K562 (cell line): ENCODE measurements around the gene CENPN. TPM values are rescaled to one million over a fixed set of nuclear protein-coding genes. Genes with fewer than 3 reads are reported as not detected.

Source experiments
- AFF1 ChIP-seq, 2 experiments: fragments of 450-650 bp; IDR thresholded peaks; 2 replicates each; pipeline ENCODE4 v1.6.1; 2018; ENCODE audit warnings: mild to moderate bottlenecking in 2 of 2, low read depth in 1 of 2; ENCODE audit not compliant: partially characterized antibody in 2 of 2
- AFF4 ChIP-seq: sonication (generic); formaldehyde crosslinking; IDR thresholded peaks from 2 replicates; pipeline ENCODE4 v1.8.0; 2023; ENCODE audit warnings: mild to moderate bottlenecking, missing genetic modification reagents
- E2F8 ChIP-seq: fragments of 450-650 bp; IDR thresholded peaks from 2 replicates; pipeline ENCODE4 v1.7.1; 2018; ENCODE audit warnings: mild to moderate bottlenecking, low read depth; ENCODE audit not compliant: partially characterized antibody
- FOXJ3 ChIP-seq: sonication (generic); formaldehyde crosslinking; IDR thresholded peaks from 2 replicates; pipeline ENCODE4 v1.4.0; 2020; ENCODE audit warnings: mild to moderate bottlenecking, missing genetic modification reagents
- HMGN3 ChIP-seq: IDR thresholded peaks from 2 replicates; pipeline ENCODE4 v1.6.1; 2011; ENCODE audit warnings: borderline replicate concordance, low read depth, mild to moderate bottlenecking, mixed read lengths, low read length; ENCODE audit not compliant: insufficient read length; ENCODE audit errors: extremely low read depth
- NR2C1 ChIP-seq, 2 experiments: fragments of 450-650 bp; IDR thresholded peaks; 2 replicates each; pipeline ENCODE4 v1.6.1; 2017; ENCODE audit warnings: mild to moderate bottlenecking in 2 of 2, antibody characterized with exemption in 1 of 2, inconsistent platforms in 1 of 2, missing compliant biosample characterization in 1 of 2, missing genetic modification characterization in 1 of 2
- OTX1 ChIP-seq: fragments of 450-650 bp; formaldehyde crosslinking; IDR thresholded peaks from 2 replicates; pipeline ENCODE4 v1.4.0; 2022; ENCODE audit warnings: mild to moderate bottlenecking
- SMARCE1 ChIP-seq: fragments of 450-650 bp; IDR thresholded peaks from 2 replicates; pipeline ENCODE4 v1.7.1; 2016; ENCODE audit warnings: mild to moderate bottlenecking
- SRF ChIP-seq, 2 experiments: fragments of 250-450, 450-650 bp in 1 of 2; sonication (Bioruptor Pico) in 1 of 2; sonication (generic) in 1 of 2; formaldehyde crosslinking; IDR thresholded peaks; 2 replicates each; pipeline versions ENCODE4 v1.5.0 to v1.5.1; 2020 to 2022; ENCODE audit warnings: mild to moderate bottlenecking in 1 of 2, missing genetic modification reagents in 1 of 2
- STAT5A ChIP-seq: IDR thresholded peaks from 2 replicates; pipeline ENCODE4 v1.6.1; 2012; ENCODE audit warnings: low read length, inconsistent platforms, borderline replicate concordance
- ZBTB43 ChIP-seq: sonication (generic); formaldehyde crosslinking; IDR thresholded peaks from 2 replicates; pipeline ENCODE4 v1.8.0; 2023; ENCODE audit warnings: mild to moderate bottlenecking, missing genetic modification reagents
- ZC3H4 ChIP-seq: sonication (generic); formaldehyde crosslinking; IDR thresholded peaks from 2 replicates; pipeline ENCODE4 v1.9.0; 2021; ENCODE audit warnings: missing genetic modification reagents, borderline replicate concordance
- ZNF217 ChIP-seq: sonication (generic); formaldehyde crosslinking; IDR thresholded peaks from 2 replicates; pipeline ENCODE4 v1.8.0; 2022; ENCODE audit warnings: mild to moderate bottlenecking, missing genetic modification reagents
- ZNF224 ChIP-seq: sonication (generic); formaldehyde crosslinking; IDR thresholded peaks from 2 replicates; pipeline ENCODE4 v1.8.0; 2022; ENCODE audit warnings: mild to moderate bottlenecking, missing genetic modification reagents
- polyA plus RNA-seq, 8 experiments: library from polyadenylated mRNA; depleted of rRNA in 4 of 8; stranded (reverse) in 5 of 8; unstranded in 3 of 8; fragments of >200 nt; fragmentation: Nextera tagmentation in 2 of 8; fragmentation: Illumina TruSeq in 1 of 8; extraction: Ambion mirVana in 2 of 8; extraction: Trizol in 1 of 8; gene quantifications; 2 replicates each; pipeline versions ENCODE4 v1.2.1 to v1.2.3, GENCODE V29; 2011 to 2014; ENCODE audit warnings: inconsistent platforms in 1 of 8, missing spikeins in 1 of 8
- total RNA-seq, 7 experiments: library from RNA; depleted of rRNA in 6 of 7; stranded (reverse); fragments of >200 nt in 6 of 7; fragmentation: Illumina TruSeq in 2 of 7; extraction: Trizol in 2 of 7; gene quantifications; 2 replicates each; pipeline versions ENCODE4 v1.2.1 to v1.2.3, GENCODE V29; 2011 to 2021; ENCODE audit warnings: low replicate concordance in 1 of 7

CENPN gene
- total and polyA plus RNA-seq, 9 of the 15 experiments (the other 6 are each of a cell fraction or from before 2014, with no cell fraction given) = 92.3 to 384 (median 140) TPM

- TF ChIP-seq AFF1 (IDR thresholded peaks at IDR 0.05; ENCODE audit: low read depth in 1 of 2, partially characterized antibody in 2 of 2) (peak in 1 of 2 experiments; percentile 60), ZNF224 (CRISPR knock-in tag) (0 out of 2 replicates have a peak, but pooled peaks have one; percentile 68), ZC3H4 (CRISPR knock-in tag) (no peak), FOXJ3 (CRISPR knock-in tag) (no peak), SMARCE1 (peak; percentile 53; the same call in 1 of the 2 replicates), OTX1 (peak; percentile 75; the same call in 1 of the 2 replicates), NR2C1 (IDR thresholded peaks at IDR 0.05) (no peak), NR2C1 (tag; IDR thresholded peaks at IDR 0.05) (no peak), HMGN3 (no peak), ZNF217 (CRISPR knock-in tag) (no peak), AFF4 (CRISPR knock-in tag) (peak; percentile 52; the same call in 1 of the 2 replicates), SRF (CRISPR knock-in tag; IDR thresholded peaks at IDR 0.05) (0 out of 4 replicates have a peak, but pooled peaks of 1 of the 2 experiments have one; percentile 21), ZBTB43 (peak; percentile 82), E2F8 (no peak), STAT5A (no peak)
Observed at GRCh38 chr16:81076566-81077075, 69.6 kb downstream of the CENPN start (continued).
